Dedifferentiated amniotic fluid mesenchymal stem cell (primary cell): Measurements from ENCODE around the gene NPAS2.

Source experiments
- DNase-seq: peaks from one replicate; pipeline ENCODE4 v3.0.0-alpha.2; 2016; ENCODE audit errors: extremely low spot score

The NPAS2 gene

DNA sequence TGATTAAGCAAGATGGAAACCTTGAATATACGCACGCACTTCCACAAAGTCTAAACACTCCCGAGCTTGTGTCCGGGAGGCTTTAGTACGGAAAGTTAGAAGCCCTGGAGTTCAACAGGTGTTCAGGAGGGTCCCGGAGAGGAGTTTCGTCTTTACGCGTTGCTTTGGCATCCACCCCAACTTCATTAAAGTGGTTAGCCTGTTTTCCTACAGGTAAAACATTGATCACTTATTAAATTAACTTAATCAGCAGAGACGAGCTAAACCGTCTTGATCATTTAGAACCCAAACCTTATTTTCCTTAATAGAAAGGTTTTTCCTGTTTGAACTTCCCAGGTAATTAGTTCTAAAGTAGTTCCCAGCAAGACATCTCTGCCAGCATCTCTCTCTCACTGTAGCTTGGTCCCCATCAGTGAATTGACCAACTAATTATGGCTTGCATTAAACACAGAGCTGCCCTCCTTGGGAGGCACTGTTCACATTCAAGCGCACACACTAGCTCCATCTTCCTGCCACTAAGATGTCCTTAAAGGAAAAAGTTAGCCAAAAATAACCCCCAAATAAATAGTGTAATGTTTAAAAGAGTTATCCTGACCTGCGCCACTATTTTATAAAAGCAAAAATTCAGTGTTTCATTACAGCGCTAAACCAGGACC is 1.4 kb downstream of the NPAS2 start:
- DNase-seq: no peak

DNA sequence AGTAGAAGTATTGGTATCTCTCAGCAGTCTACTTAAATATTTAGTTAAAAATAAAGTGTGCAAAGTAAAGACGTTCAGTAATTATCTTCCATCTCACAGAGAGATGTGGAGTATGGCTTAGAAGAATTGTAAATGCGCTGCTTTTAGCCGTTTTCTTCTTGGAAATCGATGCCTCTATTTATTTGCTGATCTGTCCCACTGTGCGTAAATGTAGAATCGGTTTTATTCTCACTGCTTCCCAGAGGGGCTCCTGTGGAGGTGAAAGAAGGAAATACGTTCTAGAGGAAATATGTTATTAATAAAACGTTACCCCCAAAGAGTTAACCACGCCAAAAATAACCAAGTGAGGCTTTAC is 1.9 kb downstream of the NPAS2 start:
- DNase-seq: no peak

DNA sequence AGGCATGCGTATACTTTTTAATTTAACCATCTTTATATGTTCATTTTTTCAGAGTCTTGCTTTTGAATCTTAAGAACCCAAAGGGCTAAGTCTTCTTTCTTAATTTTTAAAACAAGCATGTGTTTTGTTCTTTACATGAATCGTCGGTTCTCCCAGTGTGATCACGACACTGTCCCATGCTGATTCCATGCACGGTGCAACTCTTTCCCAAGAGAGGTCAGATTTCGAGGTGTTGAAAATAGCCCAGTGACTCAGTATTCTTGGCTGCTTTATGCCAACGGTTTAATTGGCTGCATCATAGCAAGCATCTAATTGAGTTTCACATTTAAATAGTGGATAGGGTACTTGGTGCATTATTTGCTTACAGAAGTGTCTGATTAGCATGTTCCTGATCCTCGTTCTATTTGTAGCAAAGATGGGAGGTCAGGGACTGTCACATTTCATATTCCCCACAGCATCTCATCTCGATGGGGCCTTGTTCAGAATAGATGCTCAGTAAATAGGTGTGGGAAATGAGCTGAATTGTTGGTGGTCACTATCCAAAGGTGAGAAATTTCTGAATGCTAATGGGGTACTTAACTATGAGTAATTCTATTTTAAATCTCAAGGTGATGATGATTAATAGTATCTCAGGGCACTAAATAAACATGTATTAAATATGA is 2.8 kb downstream of the NPAS2 start:
- no peak for DNase-seq

DNA sequence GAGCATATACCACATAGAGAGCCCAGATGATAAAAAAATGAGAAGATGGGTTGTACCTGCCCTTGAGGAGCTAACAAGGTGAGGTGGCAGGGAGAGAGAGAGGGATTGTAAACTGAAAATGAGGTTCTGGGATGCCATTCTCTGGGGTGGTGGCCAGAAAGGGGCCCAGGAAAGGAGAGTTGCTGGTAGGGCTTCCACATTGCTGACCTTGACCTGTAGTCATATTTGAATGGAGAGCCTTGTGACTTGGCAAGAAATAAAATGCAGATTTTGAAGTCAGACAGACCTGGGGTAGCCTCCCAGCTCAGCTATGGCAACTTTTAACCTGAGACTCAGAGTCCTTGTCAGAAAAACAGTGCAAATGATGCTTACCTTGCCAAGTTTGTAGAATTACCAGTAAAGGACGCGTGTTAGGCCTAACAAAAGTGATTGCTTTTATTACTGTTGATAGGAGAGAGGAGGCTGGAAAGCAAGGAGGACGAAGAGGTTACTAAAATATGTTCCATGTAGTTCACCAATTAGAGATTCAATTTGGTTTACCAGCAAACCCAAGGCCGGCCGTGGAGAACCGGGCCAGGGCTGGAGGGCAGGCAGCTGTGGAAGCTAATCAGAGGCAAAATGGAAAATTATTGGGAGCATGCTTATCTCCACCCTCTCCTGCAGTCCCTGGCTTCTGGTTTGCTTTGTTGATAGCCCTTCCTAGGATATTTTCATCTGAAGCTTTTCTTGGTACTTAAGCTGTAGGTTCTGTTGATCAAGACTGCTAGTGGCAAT is 3.9 kb downstream of the NPAS2 start:
- no peak for DNase-seq

DNA sequence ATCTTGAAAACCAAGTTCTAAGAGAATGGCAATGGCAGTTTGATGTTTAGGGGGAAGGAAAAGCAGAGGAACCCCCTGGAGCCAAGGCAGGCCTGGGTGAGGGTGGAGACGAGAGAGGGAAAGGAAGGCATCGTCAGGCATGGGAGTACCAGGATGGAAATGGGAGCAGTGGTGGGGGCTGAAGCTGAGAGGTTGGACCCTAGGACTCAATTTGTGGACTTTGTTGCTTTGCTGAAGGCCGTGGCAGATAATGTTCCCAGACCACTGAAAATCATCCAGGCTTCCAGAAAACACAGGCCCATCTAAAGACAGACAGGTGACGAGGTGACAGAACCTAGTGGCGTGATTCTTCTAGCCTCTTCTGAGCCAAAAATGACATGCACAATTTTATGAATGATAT is 4.9 kb downstream of the NPAS2 start:
- DNase-seq: no peak

DNA sequence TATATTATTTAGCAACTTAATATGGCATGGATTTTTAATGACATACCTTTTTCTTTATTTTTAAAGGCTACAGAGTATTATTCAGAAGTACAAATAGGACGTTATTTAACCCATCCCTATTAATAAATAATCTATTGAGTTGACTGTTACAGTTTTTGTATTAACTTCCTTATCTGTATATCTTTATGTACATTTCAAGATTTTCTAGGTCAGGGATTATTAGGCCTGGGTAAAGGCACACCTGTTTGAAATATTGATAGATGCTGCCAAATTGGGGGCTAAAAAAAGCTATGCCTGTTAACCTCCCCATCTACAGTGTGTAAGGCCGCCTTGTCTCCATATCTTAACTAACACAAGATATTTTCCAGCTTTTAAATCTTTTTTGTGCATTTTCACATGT is 6.6 kb downstream of the NPAS2 start:
- DNase-seq: no peak

DNA sequence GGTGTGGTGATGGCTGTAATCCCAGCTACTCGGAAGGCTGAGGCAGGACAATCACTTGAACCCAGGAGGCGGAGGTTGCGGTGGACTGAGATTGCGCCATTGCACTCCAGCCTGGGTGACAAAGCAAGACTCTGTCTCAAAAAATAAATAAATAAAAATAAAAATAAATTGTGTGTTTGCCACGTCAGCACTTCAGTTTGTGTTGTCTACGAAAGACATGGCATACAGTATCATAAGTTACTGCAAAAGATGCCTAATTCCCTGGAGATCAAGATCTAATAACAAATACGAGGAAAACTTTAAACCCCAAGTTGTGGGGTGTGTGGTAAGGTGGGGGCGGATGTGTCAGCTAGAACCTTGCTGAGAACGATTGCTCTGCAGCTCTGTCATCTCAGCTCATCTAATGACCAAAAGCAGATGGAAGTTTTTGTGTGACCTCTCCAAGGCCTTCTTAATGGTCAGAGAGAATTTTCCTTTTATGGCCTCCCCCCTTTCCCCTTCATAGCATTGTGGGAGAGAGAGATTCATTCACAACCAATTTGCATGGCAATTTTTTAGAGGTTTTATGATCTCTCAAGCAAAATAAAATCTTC is 11.3 kb downstream of the NPAS2 start:
- DNase-seq: no peak

DNA sequence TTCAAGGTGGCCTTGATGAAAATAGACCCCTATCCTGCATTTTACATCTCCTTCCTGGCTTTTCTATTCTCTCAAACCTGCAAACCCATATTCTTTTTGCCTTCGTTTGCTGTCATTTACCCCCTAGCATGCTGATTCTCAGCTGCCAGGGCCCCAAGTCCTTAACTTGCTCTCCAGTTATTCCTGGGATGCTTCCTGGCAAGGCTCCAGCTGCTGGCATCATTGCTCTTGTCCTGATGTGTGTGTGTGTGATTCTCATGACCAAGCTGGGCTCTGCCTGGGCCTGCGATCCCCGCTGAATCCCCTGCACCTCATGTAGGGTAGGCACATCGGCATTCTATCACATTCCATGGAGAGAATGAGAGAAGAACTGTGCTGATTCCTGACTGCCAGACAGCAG is 11.9 kb downstream of the NPAS2 start:
- DNase-seq: no peak

DNA sequence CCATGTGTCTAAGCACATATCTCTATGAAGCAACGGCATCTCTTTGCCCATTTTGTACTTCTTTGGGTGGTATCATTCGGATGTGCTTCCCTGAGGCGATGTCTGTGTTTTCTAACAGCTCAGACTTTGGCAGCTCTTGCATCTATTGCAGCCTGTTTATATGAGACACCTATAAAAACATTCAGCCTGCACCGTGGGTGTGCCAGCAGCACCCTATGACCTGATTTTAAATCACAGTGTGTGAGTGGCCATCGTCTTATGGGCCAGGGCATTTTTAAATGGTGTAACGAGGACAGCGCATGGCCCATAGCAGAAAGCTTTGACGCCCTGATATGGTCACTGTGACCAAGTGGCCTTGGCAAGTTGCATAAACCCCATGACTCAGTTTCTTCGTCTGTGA is 12.9 kb downstream of the NPAS2 start:
- DNase-seq: no peak

DNA sequence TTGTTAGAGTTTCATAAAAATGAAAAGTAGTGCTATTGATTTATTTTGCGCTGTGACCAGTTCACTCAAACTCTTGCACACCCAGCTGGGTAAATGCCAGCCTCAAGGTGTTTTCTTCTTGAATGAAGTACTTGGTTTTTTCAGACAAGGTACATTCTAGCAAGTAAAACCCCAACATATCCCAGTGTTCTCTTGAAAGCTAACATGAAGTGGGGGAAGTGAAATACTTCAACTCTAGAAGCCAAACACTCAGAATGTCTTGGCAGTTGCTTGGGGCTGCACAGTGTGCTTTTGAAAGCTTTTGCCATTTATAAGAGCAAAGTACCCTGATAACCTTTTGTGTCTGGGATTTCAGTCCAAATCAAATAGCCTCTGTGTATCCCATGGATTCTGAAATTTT is 13.4 kb downstream of the NPAS2 start:
- no peak for DNase-seq

DNA sequence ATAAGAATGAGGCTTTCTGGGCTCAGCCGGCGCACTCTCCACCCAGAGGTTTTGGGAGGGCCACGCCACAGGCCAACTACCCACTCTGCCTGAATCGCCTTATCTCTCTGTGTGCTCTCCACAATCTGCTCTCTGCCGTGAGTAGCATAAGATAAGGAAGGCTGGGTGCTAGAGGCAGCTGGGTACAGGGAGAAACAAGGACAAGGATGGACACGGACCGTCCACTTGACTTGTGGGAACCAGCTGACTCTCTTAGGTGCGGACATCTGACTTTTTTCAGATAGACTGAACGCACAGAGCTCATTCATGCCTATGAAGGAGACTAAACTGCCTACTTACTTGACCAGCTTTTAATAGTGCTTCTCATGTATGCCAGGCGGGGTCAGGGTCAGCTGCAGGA is 14.3 kb downstream of the NPAS2 start:
- no peak for DNase-seq

DNA sequence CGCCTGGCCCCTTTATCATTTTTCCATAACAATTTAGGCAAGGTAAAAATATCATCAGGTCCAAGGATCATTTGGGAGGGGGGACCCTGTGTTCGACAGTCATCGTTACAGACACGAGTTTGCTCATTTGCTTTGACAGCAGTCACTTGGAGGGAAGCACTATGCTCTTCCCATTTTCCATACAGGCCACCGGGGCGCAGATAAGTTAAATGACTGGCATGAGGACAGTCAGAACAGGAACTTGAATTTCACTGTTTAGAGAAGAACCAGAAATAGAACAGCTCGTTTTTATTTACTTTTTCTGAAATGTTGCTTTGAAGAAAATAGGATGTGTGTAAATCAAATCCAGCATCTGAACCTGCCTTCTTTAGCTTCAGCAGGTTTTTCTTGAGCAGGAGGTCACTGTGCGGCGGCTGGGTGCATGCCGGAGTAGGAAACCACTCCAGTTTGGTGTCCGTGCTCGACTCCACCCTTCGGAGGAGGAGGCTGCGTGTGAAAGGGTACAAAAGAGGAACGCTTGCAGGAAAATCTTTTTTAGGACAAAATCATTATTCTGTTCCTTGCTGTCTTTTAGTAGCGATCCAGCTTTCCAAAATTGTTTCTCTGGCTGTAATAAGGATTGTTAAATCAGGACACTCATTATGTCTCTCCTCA is 15.2 kb downstream of the NPAS2 start:
- DNase-seq: no peak

DNA sequence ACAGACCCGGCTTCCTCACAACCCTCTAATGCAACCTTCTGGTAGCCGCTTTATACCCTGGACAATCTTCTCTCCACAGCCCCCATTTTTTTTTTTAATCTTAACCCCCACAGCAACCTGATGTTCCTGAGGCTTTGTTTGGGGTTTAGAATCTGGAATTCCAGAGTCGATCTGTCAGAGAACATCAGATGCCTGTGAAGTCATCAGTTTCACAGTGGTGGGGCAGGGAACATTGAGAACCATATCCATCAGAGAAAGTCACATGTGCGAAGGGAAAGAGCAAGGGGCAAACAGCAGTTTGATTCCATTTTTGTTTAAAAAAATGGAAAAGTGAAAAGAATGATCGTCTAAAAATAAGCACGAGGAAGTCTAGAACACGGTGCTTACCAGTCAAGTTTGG is 20.6 kb downstream of the NPAS2 start:
- DNase-seq: no peak

DNA sequence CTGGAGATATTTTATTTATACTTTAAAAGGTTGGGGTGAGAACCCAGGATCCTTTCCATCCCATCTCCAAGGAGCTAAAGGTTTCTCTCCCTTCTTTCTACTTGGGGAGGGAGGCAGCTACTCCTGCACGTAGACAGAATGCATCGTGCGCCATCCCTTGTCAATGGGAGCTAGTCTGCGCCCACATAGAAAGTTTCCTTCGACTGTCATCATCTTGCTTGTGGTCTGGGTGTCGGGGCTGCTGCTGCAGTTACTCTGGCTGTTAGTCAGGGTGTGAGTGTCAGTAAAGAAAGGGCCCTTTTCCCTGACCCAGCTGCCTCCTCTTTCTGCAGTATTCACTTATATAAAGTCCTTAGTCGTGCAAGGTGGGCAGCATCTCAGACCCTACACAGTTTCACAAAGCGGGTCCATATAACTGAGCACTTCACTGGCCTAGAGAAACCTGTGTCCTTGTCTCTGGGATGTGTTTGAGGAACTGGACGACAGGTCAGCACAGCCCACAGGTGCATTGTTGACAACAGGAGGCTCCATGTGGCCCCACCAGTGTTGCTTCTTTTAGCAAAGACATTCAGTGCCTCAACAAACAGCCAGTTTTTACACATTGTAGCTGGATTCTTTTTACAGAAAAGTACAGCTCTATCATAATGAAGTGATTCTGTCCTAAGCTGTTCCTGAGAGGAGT is 22.4 kb downstream of the NPAS2 start:
- no peak for DNase-seq

DNA sequence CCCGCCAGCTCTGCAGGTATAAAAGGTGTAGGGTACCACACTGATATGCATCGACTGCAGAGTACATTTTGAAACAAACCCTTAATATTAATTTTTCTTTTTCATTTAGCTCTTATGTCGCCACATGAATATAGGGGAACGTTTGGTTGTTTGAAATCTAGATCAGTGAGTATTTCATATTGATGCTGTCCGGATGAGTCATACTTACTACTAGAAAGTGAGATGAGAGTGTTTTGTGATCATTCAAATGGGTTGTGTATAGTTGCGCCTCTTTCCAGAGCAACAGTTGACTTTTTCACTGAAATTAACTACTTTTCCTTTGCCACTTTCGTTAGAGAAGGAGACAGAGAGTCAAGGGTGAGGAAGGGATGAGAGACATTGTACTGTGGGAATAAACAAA is 24.6 kb downstream of the NPAS2 start:
- DNase-seq: no peak

DNA sequence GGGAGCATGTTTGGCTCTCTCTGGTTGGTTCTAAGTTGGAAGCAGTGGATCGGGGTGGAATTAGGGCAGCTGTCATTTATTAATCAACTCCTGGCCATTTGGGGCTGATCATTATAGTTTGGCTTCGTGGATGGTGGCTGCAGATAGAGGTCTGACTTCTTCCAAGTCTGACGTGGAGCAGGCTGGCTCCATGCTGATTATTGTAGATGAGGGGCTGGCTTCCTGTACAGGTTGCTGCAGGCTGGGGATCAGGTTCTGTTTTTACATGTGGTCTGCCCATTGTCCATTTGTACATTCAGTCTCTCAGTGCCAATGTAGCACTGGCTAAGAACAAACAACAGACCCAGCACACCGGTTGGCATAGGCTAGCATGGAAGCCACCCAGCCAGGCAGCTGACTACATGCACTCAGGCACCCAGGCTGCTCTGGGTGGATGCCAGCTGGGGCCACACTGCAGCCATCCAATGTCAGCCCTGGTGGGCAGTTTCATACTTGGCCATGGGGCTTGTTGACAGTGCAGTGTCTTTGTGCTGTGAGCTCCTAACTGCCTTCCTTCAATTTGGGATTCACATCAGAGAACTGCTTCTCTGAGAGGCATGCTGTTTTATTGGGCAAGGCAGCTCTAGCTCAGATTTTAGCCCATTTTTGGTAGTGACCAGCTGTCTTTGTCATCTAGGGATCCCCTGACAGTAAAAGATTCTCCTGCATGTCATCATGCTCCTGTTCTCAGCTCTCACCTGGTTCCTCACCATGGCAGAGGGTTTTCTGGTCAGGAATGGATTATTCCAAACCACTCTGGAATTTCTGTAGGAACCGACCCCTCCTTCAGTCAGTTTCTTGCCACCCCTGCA is 25.4 kb downstream of the NPAS2 start:
- DNase-seq: no peak

DNA sequence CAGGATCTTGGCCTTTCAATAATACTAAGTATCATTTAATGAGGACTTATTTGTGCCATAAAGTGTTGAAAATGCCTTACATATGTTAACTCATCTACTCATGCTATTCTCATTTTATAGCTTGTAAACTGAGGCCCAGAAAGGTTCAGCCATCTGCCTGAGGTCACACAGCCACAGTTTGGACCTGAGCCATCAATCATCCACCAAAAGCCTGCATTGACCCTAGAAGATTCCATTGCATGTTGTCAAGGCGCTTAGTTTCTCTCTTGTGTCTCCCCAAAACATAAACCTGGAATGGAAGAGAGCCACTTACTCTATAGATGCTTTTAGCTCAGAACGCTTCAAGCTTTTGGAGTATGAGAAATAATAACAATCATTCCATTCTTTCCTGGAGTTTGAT is 26.8 kb downstream of the NPAS2 start:
- no peak for DNase-seq

DNA sequence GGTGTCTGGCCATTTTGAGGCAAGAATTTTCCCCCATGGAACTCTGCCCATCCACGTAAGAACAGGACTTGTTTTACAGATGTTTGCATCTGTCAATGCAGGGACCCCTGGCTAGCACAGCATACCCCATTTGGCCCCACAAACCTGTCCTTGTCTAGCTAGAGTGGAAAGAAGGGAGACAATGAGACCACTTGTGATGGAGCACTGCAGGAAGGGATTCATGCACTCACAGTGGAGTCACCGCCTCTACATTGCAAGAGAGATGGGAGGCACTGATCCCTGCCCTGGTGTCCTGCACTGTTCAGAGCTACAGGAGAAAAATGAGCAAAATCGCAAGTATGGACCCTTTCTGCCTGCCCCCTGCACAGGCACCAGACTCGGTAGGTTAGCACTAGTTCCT is 32.5 kb downstream of the NPAS2 start:
- DNase-seq: no peak

DNA sequence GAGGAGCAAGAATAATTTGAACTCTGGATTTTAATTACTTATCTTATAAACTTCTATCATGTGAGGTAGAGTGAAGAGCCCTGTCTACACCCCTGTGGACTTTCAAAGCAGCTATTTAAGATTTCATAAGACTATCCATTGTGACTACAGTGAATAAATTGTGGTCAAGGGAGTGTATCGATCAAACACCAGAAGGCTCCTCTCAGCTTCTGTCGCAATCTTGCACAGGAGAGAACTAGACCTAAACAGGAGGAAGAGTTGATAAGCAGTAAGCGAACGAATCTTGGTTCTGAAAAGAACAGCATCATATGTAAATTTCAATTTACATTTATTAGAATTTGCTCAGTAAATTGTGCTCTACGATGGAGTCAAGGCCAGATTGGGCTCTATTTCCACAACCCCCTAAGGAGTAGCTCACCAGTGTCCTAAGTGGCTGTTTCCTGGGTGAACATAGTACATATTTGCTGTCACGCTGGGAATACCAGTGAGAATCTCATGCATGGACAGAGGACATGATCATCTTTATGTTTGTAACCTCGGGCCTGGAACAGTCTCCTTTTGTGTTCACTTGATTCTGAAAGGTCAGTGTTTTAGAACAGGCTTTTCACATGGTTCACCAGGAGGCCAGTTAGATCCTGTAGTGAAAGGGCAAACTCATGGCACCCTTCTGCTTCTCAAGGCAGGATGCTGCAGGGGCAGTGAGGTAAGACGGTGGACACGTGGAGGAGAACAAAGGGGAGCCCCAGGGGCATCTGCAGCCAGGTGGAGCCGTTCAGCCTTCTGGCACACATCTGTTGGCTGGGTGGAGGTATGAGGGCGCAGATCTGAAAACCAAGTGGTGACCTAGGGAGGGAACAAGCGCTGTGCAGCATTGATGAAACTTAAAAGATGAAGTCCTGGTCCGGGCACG is 33.3 kb downstream of the NPAS2 start:
- no peak for DNase-seq
